Measurements from ENCODE around the gene PHLDB2. TPM values are rescaled to one million over a fixed set of nuclear protein-coding genes. Genes with fewer than 3 reads are reported as not detected.
A peak's percentile ranks its signal among the peaks of the same experiment; 100 is the strongest.

Gene PHLDB2
- total RNA-seq, 1 experiment from 2014 or later = 90.1 TPM

DNA sequence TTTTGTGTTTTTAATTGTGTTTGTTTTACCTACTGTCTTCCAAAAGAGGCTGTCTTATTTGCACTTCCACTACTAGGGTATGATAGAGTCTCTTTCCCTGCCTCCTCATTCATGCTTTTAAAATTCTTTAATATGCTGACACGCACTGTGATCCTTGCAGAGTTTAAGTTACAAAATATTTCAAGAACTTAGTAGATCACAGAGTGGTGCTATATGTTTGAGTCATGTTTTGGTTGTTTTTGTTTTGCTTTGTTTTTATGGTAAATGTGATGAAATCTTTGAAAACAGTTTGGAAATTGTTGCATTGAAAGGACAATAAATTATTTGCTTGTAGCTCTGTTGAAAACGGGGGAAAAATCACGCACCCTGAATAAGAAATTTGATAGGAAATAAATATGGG is 113.8 kb downstream of the PHLDB2 start:
- intact Hi-C loops (cut with micrococcal nuclease) = no loop called here
- no peaks in the 10 kb centered on the region for H4K20me1 ChIP-seq (ENCODE audit: low read length)
- TF ChIP-seq EZH2phosphoT487 (IDR thresholded peaks at IDR 0.05; ENCODE audit: borderline replicate concordance, low read length) (no peak), EZH2 (IDR thresholded peaks at IDR 0.05; ENCODE audit: low read length, unreplicated experiment) (no peak)
- TF ChIP-seq, protein P1, sequence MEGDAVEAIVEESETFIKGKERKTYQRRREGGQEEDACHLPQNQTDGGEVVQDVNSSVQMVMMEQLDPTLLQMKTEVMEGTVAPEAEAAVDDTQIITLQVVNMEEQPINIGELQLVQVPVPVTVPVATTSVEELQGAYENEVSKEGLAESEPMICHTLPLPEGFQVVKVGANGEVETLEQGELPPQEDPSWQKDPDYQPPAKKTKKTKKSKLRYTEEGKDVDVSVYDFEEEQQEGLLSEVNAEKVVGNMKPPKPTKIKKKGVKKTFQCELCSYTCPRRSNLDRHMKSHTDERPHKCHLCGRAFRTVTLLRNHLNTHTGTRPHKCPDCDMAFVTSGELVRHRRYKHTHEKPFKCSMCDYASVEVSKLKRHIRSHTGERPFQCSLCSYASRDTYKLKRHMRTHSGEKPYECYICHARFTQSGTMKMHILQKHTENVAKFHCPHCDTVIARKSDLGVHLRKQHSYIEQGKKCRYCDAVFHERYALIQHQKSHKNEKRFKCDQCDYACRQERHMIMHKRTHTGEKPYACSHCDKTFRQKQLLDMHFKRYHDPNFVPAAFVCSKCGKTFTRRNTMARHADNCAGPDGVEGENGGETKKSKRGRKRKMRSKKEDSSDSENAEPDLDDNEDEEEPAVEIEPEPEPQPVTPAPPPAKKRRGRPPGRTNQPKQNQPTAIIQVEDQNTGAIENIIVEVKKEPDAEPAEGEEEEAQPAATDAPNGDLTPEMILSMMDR (conservative IDR thresholded peaks at IDR 0.05; ENCODE audit: low read depth, low read length) = no peak
- ATAC-seq = peak; percentile 25
- H3K79me2 ChIP-seq (ENCODE audit: low read length) = no peaks in the 10 kb centered on the region
- no peaks in the 10 kb centered on the region for H3K27me3 ChIP-seq (ENCODE audit: low read length)
- no peak overlapping the region for H3K4me3 ChIP-seq (ENCODE audit: low read length)
- H2AFZ ChIP-seq (ENCODE audit: low read length) = no peak overlapping the region
- no TSS peak for BruUV-seq (replicated peaks)
- DNase-seq = no peak
- H3K9ac ChIP-seq (ENCODE audit: low read length) = no peak overlapping the region
- H3F3A ChIP-seq (ENCODE audit: low read length, unreplicated experiment) = peaks cover under 1% of the 10 kb centered on the region
- POLR2A ChIA-PET (ENCODE audit: unreplicated experiment) = no interaction called here
- no peaks in the 10 kb centered on the region for H3K9me3 ChIP-seq (ENCODE audit: low read length)
- no peak overlapping the region for H3K4me2 ChIP-seq (ENCODE audit: low read length)
- peaks cover 10% of the 10 kb centered on the region for H3K4me1 ChIP-seq (ENCODE audit: insufficient read depth, low read length)
- no peak overlapping the region for H3K27ac ChIP-seq (ENCODE audit: low read length)
- no peaks in the 10 kb centered on the region for H3K9me2 ChIP-seq (replicated peaks; ENCODE audit: low read length)
- CTCF ChIA-PET = no interaction called here
- peaks cover 47% of the 10 kb centered on the region for H3K36me3 ChIP-seq (ENCODE audit: low read depth, low read length)

DNA sequence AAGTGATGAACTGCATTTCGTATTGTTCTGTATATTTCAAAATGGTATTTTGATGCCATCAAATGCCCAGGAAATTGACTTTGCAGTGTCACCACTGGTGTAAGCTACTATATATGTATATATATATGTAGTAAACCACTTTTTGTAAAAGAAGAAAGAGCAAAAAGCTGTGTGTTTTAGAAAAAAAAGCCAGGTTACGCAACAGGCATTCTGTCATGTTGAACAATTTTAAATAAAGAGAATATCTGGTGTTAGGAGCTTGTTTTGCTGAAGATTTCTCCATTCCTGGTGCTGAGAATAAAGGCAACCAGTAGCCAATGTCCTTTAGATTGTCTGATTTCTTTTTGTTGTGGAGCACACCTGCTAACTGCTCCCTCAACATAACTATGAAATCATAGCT is 116.1 kb downstream of the PHLDB2 start:
- H3K27me3 ChIP-seq (ENCODE audit: low read length) = no peaks in the 10 kb centered on the region
- no peak overlapping the region for H3K9ac ChIP-seq (ENCODE audit: low read length)
- H4K20me1 ChIP-seq (ENCODE audit: low read length) = no peaks in the 10 kb centered on the region
- H3F3A ChIP-seq (ENCODE audit: low read length, unreplicated experiment) = peaks cover 6% of the 10 kb centered on the region
- no peak for DNase-seq
- H3K27ac ChIP-seq (ENCODE audit: low read length) = no peak overlapping the region
- intact Hi-C loops (cut with micrococcal nuclease) = loop anchor here (5.0 kb wide), 1 partner anchor 398 kb away; no protein-coding TSS in a partner anchor
- no TSS peak for BruUV-seq (replicated peaks)
- peaks cover 28% of the 10 kb centered on the region for H3K36me3 ChIP-seq (ENCODE audit: low read depth, low read length)
- no peak overlapping the region for H3K4me2 ChIP-seq (ENCODE audit: low read length)
- TF ChIP-seq EZH2phosphoT487 (IDR thresholded peaks at IDR 0.05; ENCODE audit: borderline replicate concordance, low read length) (no peak), EZH2 (IDR thresholded peaks at IDR 0.05; ENCODE audit: low read length, unreplicated experiment) (no peak)
- TF ChIP-seq, protein P1 (conservative IDR thresholded peaks at IDR 0.05; ENCODE audit: low read depth, low read length) = no peak
- CTCF ChIA-PET = no interaction called here
- no peaks in the 10 kb centered on the region for H3K9me2 ChIP-seq (replicated peaks; ENCODE audit: low read length)
- no peak overlapping the region for H2AFZ ChIP-seq (ENCODE audit: low read length)
- POLR2A ChIA-PET (ENCODE audit: unreplicated experiment) = no interaction called here
- peaks cover 13% of the 10 kb centered on the region for H3K79me2 ChIP-seq (ENCODE audit: low read length)
- ATAC-seq = no peak
- H3K4me3 ChIP-seq (ENCODE audit: low read length) = no peak overlapping the region
- peaks cover 7% of the 10 kb centered on the region for H3K4me1 ChIP-seq (ENCODE audit: insufficient read depth, low read length)
- H3K9me3 ChIP-seq (ENCODE audit: low read length) = no peaks in the 10 kb centered on the region

DNA sequence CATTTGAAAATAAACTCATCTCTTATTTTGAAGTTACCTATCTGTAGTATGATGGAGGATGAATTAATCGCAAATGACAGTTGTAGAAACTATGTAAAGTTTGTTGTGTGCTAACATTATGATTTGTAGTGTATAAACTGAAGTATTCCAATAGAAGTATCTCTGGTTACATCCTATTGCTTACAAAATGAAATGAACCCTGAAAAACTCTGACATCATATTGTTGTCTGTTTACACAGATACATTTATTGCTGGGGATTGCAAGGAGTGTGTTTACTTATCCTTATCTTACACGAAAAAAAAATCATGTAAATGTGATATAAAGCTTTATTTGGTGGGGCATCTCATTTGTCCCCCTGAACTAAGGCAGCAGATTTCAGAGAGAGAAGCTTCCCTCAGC is 117.2 kb downstream of the PHLDB2 start:
- ChIA-PET POLR2A (ENCODE audit: unreplicated experiment) (interaction anchor here (0.6 kb wide), 1 partner anchor 71 kb away, joined by 3 read pairs; no protein-coding TSS in a partner anchor), CTCF (no interaction called here)
- no TSS peak for BruUV-seq (replicated peaks)
- Histone ChIP-seq H3K4me3 (ENCODE audit: low read length) (no peak overlapping the region), H3K9me2 (replicated peaks; ENCODE audit: low read length) (no peaks in the 10 kb centered on the region), H3F3A (ENCODE audit: low read length, unreplicated experiment) (peaks cover 6% of the 10 kb centered on the region), H3K36me3 (ENCODE audit: low read depth, low read length) (peaks cover 18% of the 10 kb centered on the region), H3K4me2 (ENCODE audit: low read length) (no peak overlapping the region), H3K9ac (ENCODE audit: low read length) (no peak overlapping the region), H3K27me3 (ENCODE audit: low read length) (no peaks in the 10 kb centered on the region), H3K27ac (ENCODE audit: low read length) (no peak overlapping the region), H3K4me1 (ENCODE audit: insufficient read depth, low read length) (peaks cover 16% of the 10 kb centered on the region), H2AFZ (ENCODE audit: low read length) (no peak overlapping the region), H3K9me3 (ENCODE audit: low read length) (no peaks in the 10 kb centered on the region), H4K20me1 (ENCODE audit: low read length) (no peaks in the 10 kb centered on the region), H3K79me2 (ENCODE audit: low read length) (peaks cover 24% of the 10 kb centered on the region)
- DNase-seq (no peak), ATAC-seq (no peak)
- intact Hi-C loops (cut with micrococcal nuclease) = loop anchor here (5.0 kb wide), 1 partner anchor 399 kb away; no protein-coding TSS in a partner anchor
- TF ChIP-seq EZH2phosphoT487 (IDR thresholded peaks at IDR 0.05; ENCODE audit: borderline replicate concordance, low read length) (no peak), EZH2 (IDR thresholded peaks at IDR 0.05; ENCODE audit: low read length, unreplicated experiment) (no peak)
- TF ChIP-seq, protein P1 (conservative IDR thresholded peaks at IDR 0.05; ENCODE audit: low read depth, low read length) = no peak

Data from PC-3 (cell line).